WI38 (cell line): ENCODE results near the gene LRG1.
A peak's percentile ranks its signal among the peaks of the same experiment; 100 is the strongest.

ENCODE experiments used
- H3K4me3 ChIP-seq: 2 replicates; pipeline ENCODE4 v1.5.1; 2011; ENCODE audit warnings: low read depth, mild to moderate bottlenecking, control low read depth, low read length
- CTCF ChIP-seq: IDR thresholded peaks from 2 replicates; pipeline ENCODE4 v1.5.1; 2012; ENCODE audit warnings: low read depth, mild to moderate bottlenecking, control low read depth, low read length

The LRG1 gene

DNA sequence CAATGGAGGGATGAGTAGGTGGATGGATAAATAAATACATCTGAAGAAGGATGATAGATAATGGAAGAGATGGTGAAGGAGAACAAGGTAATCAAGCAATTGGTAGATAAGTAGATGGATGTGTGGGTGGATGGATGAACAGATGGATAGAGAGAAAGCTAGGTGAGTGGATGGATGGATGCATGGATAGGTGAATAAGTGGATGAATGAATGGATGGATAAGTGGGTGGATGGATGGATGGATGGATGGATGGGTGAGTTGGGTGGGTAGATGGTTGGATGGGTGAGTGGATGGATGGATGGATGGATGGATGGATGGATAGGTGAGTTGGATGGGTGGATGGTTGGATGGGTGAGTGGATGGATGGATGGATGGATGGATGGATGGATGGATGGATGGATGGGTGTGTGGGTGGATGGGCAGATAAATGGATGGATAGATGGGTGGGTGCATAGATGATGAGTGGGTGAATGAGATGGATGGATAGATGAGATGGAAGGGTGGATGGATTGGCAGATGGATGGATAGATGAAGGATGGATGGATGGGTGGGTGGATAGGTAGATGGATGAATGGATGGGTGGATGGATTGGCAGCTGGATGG, 13.4 kb upstream of the LRG1 start:
- H3K4me3 ChIP-seq: no peak overlapping the region
- no peak for TF ChIP-seq CTCF

DNA sequence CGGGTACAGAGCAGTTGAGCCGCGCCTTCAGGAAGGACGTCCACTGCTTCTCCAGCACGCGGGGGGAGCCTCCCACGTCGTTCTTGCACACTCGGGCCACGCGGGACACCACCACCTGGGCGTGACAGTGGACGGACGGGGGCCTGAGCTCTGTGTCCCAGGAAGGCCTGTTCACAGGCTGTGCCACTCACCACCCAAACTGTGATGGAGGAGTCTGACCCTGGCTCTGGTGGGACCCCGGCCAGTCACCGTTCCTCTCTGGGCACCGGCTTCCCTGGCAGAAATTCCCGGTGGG, 12.6 kb upstream of the LRG1 start:
- TF ChIP-seq CTCF: no peak
- no peak overlapping the region for H3K4me3 ChIP-seq

DNA sequence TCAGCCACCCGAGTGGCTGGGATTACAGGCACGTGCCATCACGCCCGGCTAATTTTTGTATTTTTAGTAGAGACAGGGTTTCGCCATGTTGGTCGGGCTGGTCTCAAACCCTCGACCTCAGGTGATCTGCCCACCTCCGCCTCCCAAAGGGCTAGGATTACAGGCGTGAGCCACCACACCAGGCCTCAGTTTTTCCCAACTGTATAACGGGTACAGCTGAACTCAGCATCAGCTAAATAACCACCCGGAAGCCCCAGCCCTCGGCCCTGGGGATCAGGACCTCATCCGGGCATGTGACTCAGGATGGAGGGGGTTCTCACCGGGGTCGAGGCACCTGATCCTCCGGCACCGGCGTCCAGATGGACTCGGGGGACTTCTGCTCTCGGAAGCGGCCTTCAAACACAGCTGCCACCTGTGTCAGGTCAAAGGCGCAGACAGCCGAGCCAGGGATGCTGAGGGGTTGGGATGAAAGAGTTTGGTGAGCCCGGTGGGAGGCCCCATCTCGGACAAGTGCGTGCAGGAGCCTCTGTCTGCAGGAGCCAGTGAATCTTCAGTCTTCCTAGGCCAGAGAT, 10.7 kb upstream of the LRG1 start:
- TF ChIP-seq CTCF: no peak

DNA sequence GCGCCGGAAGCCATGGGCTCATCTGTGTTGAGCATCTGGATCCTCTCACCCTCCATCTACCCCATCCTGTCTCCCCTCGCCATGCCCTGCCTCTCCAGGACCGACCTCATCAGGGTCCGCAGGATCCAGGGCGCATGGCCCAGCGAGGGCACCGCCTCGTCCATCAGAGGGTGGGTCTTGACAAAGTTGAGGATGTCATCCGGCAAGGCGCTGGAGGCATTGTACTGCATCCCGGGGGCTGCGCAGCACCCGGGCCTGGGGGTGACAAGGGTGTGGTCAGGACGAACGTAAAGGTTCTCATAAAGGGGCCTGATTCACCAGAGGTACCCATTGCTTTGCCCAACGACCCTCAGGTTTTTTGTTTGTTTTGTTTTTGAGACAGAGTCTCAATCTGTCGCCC, 10.2 kb upstream of the LRG1 start:
- no peak for TF ChIP-seq CTCF
- no peak overlapping the region for H3K4me3 ChIP-seq

More for the DNA sequence above, 10.7 kb upstream of the LRG1 start:
- no peak overlapping the region for H3K4me3 ChIP-seq

DNA sequence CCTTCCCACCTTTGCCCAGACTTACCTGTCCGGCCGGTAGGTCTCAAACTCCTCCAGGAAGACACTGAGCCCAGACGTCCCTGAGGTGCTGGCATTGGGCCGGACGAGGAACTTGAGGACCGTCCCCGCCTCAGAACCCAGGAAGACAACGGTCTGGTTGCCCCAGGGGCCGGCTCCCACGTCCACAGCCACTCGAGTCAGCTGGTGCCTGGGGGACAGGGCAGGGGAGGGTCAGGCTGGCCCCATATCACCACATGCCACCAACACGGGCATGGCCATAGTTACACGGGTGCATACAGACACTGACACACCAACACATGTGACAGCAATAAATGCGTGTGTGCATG, 8.4 kb upstream of the LRG1 start:
- no peak overlapping the region for H3K4me3 ChIP-seq
- TF ChIP-seq CTCF: no peak

DNA sequence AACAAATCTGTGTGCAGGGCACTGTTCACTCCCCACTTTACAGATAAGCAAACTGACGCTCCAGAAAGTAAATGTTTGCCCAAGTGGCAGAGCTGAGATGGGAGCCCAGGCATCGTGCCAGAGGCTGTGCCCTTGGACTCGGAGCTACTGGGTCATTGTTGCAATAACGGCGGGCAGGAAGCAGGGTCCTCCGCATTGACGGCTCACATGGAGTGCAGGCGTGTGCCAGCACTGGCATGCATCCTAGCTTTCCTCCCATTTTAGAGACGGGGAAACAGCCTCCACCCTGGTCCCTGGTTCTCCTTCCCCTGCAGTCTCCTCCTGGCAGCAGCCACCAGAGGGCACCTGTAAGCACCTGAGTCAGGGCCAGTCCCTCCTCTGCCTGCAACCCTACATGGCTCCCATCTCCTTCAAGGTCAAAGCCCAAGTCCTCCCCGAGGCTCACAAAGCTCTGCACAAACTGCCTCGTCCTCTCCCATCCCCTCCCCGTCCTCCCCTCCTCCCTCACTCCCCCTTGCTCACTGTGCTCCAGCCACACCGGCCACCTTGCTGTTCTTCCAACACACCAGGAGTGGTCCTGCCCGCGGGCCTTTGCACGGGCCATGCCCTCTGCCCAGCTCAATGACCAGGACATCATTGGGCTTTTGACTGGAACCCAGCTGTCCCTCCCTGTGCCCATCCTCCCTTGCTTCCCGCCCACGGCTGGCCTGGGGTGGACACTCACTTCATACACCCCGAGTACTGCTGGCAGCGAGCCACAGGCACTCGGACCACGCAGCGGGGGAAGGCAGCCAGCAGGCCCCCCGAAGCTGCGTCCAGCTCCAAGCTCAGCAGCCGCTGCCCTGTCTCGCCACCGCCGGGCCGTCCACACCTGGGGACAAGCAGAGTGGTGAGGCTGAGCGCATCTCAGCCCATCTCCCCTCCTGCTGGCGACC, 7.7 kb upstream of the LRG1 start:
- no peak overlapping the region for H3K4me3 ChIP-seq
- TF ChIP-seq CTCF: peak; percentile 19; the same call in 1 of the 2 replicates
